NCI-H510A treated with DMSO at 0.1 percent for 48 hours (cell line): ENCODE data around the gene EN2.

Experiments
- DNase-seq: peaks from one replicate; lab custom pipeline; 2025; lab: John Stamatoyannopoulos, UW

Gene EN2

DNA sequence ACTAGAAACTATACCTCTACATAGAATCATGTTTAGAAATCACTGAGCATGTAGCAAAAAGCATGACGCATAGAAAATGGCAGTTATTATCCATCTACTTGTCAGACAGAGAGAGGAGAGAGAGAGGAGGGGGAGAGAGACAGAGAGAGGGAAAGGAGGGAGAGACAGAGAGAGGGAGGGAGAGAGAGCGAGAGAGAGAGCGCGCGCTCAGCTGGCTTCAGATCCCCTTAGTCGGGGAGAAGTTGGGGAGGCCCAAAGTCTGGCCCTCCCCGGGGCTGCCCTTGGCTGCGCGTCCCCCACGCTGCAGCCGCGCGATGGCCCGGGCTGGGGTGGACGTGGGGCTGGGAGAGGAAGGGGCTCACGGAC, 51.4 kb downstream of the EN2 start:
- DNase-seq, result no peak

DNA sequence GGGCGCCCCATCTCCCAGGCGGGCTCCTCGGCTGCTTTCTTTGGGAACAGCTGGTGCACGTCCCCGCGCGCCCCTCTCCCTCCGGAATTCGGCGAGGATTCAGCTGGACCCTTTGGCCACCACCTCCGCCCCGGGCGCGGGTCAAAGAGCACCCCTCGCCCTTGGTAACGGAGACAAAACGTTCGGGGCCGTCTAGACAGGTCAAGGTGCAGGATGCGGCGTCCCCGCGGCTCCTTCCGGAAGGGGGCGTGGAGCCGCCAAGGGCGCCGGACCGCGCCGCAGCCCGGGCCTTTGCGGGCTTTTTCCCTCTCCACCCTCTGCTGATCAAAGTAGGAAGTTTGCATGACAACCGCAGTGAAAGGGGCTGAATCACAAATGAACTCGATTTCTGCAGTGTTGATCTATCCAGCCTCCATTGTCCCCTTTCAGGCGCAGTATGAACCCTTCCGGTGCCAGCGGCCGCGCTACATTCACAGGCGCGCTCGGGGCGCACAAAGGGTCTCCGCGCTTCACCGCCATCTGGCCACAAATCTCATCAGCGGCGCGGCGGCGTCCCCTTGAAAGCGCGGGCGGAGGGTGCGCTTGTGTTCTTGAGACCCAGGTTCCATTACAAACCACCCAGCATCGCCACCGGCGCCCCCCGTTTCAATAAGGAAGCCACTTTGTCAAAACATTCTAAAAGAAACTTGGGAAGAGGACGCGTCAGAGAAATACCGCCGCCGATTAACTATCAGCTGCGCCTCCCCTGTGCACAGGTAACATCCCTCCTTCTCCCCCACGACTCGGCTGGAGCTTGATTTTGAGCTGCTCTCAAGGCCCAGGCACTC, 52.0 kb downstream of the EN2 start:
- DNase-seq, result no peak

DNA sequence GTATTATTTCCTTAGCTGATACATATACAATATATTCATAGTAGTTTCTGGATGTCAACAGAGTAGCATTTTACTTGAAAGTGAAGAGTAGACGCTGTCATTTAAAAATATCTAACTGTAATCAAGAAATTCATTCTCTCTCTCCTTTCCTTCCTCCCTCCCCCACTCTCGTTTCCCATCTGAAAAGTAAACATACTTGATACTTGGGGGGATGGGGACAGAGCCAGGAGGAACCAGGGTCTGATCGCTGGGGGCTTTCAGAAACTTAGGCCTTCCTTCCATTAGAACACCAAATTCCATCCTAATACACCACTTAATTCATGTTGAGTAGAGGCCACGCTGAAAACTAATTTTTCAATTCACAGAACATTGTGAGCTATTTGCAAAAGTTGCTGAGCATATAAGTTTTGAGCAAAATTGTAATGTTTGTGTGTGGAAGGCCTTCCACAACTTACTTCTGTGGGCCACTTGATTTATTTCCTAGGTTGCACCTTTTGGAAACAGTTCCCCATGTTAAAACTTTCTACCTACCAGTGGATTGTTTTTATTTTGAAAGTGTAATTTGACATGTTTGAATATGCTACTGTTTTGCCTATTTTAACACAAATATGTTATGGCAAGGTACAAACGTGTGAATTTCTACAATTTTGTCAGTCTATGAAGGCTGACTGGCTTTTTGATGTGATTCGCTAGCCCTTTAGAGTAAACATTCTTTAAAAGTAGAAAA, 53.2 kb downstream of the EN2 start:
- no peak for DNase-seq

DNA sequence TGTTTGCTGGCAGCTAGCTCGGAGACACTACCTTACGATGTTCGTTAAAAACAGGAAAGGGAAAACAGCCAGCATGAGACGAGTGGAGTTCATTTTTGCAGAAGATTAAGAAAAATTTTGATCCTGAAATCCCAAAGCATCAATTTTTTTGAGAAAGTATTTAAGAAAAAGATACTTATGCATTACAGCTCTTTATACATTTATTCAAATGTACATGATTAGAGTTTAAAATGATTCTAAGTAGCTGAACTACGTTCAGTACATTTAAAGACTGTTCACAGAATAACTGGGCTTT, 53.7 kb downstream of the EN2 start:
- no peak for DNase-seq

DNA sequence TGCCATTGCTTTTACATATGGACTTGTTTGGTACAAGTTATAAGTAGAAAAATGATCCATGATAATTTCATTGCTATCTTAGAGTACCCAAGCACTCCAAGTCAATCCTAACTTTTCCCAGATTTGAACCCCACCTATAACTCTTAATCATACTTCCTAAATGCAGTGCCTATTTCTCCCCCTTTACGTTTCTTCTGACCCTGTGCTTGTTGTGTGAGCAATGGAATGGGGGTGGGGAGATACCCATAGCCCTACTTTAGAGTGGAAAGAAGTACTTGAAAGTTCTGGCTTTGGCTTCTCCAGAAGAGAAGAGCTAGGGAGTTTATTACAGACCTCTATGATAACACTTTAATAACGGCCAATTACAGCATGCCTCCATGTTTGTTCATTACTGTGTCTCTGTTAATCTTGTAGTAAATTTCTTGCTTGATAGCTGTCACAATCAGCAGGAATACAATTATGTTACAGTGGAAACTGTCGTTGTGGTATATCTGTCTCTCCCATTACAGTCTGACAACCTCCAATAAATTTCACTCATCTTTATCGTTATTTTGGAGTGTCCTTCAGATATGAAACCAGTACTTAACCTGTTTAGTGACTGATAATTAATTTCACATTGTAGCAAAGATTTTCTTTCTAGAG, 54.4 kb downstream of the EN2 start:
- no peak for DNase-seq

DNA sequence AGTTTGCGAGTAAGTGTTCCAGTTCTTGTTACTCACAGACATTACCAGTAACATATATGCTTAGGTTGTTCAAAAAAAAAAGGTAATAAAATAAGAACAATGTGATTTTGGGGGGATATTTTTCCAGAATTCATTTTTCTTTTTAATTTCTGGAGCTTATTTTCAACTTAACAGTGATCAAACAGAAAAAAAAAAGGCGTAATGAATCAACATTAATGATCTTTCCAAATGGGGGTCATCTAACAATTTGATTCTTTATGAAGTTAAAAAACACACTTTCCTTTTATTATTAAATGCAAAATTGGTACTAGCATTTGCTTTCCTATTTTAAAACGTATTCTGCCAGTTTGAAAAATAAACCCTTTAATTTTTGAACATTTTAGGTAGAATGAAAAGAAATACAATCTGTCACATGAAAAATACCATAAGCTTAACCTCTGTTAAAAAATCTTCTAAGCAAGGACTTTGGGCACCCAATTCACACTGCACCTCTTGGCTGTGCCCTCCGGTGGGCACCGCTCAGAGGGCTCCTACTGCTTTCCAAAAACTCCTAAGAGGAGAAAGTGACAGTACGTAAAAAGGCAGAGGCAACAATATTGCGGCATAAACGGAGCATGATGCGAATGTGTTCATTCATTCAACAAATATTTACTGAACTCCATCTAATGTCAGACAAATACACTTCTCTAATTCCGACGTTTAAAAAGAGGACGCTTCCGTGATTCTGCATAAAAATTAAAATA, 55.8 kb downstream of the EN2 start:
- no peak for DNase-seq

DNA sequence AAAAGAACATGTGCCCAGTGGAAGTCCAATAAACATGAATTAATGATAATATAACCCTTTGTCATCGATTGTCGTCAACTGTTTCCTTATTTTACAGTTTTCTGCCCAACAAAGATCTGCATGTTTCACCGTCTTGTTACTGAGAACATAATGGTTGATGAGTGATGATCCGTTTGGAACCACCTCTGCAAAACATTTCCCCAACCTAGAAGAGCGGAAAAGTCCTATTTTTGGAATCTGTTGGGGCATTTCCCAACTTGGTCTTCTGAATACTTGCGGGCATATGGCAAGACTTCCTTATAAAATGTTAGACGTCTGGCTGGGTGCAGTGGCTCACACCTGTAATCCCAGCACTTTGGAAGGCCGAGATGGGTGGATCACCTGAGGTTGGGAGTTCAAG, 56.4 kb downstream of the EN2 start:
- no peak for DNase-seq
